Measurements from ENCODE around the gene CASP7.

Gene CASP7

DNA sequence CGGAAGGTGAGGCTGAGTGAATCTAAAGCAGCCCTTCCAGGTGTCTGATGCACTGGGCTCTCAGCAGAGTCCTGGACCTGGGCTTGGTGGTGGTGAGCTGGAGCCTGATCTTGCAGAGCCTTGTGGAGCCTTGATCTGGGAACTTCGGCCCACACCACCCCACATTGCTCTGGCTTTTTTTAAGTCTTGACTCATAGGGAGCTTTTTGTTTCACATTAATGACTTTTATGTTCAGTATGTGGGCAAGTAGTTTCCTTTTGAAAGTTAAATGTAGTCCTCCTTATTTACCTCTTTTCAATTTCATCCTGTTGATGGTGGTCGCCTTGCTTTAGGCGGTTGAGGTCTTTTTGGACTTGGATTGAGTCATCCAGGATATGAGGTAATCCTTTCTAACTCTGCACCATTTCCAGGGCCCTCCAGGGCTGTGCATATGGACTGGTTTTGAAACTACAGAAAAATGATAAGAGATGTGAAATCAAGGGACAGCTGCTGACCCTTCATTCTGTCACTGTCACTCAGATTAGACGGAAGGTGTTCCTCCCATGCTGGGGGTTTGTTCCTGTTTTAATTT, 12.9 kb upstream of the CASP7 start:
- no peak for DNase-seq (ENCODE audit: low read depth in 2 of 2)

GRCh38 chr10:113680190-113681111, 739 bp downstream of the CASP7 start:
- no peak for DNase-seq (ENCODE audit: low read depth in 2 of 2)

DNA sequence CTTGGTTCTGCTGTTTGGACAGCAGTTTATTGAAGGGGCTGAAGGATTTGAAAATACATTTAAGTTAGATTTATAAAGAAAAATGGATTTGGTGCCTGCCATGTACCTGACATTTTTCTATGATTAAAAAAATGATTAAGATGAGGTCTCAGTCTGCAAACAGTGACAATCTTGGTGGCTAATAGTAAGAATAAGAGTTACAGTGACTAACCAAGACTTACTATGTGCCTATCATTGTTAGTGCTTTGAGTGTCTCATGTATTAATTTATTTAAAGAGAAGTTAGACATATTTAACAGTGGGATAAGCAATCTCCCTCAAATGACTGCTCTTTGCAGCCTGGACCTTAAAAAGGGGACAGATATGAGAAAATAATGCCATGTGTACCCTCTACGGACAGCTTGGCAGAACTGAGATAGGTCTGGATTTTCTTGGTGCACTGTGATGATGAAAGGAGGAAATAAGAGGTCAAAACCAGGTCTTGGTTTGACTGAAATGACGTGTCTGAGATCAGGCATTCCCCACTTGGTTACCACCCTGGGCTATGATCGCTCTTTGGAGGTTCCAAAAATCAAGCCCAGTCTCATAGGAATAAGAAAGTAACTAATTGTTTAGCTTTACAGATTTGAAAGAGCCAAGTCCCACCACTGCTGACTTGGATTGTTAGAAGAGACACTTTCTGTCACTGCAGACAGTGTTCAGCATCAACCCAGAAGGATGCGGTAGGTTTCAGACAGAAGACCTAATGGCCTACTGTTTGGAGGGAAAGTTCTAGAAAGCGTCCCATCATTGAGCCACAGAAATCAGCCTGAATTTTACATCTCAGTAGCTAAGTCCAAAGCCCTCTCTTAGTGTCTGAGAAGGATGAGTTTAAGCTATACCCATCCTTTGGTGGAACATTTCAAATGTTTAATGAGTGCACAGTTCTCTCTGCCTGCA, 2.1 kb downstream of the CASP7 start:
- no peak for DNase-seq (ENCODE audit: low read depth in 2 of 2)

DNA sequence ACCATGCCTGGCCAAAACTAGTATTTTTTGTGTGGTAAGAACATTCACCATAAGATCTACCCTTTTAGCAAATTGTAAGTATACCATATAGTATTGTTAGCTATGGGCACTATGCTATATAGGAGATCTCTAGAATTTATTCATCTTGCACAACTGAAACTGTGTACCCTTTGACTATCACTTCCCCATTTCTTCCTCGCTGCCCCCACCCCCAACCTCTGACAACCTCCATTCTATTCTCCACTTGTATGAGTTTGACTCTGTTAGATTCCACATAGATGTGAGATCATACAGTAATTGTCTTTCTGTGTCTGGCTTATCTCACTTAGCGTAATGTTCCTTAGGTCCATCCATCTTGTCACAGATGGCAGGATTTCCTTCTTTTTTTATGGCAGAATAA, 3.6 kb downstream of the CASP7 start:
- DNase-seq (ENCODE audit: low read depth in 2 of 2), result no peak

DNA sequence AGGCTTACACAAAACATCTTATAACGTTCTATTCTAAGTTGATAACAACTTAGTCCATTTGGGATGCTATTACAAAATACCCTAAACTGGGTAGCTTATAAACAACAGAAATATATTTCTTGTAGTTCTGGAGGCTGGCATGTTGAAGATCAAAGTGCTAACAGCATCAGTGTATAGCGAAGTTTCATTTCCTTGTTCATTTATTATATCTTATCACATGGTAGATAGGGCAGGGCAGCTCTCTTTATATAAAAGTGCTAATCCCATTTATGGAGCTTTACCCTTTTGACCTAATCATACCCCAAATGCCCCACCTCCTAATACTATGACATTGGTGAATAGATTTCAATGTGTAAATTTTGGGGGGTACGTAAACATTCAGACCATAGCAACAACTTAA, 6.3 kb downstream of the CASP7 start:
- no peak for DNase-seq (ENCODE audit: low read depth in 2 of 2)

DNA sequence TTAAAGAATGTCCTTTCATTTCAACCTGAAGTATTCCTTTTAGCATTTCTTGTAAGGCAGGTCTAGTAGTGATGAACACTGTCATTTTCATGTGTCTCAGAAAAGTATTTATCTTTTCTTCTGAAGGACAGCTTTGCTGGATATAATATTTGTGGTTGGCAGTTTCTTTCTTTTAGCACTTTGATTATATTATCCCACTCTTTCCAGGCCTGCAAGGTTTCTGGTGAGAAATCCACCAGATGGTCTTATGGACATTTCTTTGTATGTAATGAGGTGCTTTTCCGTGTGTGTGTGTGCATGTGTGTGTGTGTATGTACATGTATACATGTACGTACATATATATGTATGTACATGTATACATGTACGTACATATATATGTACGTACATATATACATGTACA, 7.3 kb downstream of the CASP7 start:
- DNase-seq (ENCODE audit: low read depth in 2 of 2), result no peak

GRCh38 chr10:113689057-113689456, 9.3 kb downstream of the CASP7 start:
- no peak for DNase-seq (ENCODE audit: low read depth in 2 of 2)

- DNase-seq (ENCODE audit: low read depth in 2 of 2), result no peak
Measured at GRCh38 chr10:113689574-113689973, 9.9 kb downstream of the CASP7 start.

GRCh38 chr10:113690749-113691148, 11.0 kb downstream of the CASP7 start:
- no peak for DNase-seq (ENCODE audit: low read depth in 2 of 2)

DNA sequence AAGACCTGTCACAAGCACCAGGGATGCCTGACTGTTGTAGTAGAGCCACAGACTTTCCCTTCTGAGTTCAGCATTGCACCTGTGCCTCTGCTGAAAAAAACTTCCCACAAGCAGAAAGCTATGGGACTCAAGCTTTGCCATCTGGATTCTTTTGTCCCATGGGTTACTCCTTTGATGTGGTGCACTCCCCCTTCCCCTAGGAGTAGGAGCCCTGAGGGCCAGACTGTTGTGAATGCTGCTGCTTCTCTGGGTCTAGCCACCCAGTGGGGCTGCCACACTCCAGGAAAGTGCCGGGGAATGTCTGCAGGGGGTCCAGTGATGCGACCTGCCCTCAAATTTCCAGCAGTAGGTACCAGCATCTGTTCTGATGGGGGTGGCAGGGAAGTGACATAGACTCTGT, 11.7 kb downstream of the CASP7 start:
- no peak for DNase-seq (ENCODE audit: low read depth in 2 of 2)

DNA sequence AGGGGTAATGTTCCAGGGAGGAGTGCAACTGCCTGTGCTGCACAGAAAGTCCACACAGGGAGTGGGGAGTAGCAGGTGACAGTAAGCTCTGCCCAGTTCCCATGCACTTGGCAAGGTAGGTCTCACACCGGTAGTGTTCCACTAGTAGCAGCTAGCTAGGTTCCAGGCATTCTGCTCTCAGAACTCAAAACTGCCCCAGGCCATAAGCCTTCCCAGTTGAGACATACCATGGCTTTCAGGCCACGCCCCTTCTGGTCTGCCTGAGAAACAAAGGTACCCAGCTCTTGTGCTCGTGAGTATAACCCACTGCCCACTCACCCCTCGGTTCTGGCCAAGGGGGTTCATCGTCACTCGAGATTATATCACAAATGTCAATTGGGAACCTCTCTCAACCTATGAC, 12.6 kb downstream of the CASP7 start:
- no peak for DNase-seq (ENCODE audit: low read depth in 2 of 2)

DNA sequence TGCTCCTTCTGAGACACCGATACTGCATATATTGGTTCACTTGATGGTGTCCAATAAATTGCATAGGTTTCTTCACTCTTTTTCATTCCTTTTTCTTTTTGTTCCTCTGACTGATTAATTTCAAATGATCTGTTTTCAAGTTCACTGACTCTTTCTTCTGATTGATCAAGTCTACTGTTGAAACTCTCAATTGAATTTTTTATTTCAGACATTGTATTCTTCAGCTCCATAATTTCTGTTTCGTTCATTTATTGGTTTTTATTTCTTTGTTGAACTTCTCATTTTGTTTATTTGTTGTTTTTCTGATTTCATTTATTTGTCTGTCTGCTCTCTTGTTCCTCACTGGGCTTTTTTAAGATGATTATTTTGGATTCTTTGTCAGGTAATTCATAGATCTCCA, 13.6 kb downstream of the CASP7 start:
- no peak for DNase-seq (ENCODE audit: low read depth in 2 of 2)

DNA sequence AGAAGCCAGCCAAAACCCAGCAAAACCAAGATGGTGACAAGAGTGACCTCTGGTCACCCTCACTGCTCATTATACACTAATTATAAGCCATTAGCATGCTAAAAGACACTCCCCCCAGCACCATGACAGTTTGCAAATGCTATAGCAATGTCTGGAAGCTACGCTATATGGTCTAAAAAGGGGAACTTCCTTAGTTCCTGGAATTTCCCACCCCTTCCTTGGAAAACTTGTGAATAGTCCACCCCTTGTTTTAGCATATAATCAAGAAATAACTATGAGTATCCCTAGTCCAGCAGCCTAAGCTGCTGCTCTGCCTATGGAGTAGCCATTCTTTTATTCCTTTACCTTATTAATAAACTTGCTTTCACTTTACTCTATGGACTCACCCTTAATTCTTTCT, 16.0 kb downstream of the CASP7 start:
- no peak for DNase-seq (ENCODE audit: low read depth in 2 of 2)

DNA sequence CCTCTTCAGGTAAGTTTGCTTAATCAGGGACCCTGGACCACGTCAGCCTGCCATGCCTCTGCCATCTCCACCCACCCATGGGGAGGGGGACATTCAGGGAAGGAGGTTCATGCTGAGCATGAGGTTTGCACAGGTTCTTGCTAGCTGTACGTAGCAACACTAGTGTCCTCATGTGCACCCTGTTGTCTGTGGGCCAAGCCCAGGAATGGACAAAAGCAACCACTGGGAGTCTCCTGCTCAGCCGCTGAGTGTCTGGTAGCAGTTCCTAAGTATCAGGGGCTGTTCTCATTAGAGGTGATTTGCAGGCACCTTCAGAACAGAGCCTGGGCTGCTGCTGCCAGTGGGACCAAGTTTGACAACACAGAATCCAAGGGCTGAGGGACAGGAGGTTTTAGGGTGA, 17.9 kb downstream of the CASP7 start:
- no peak for DNase-seq (ENCODE audit: low read depth in 2 of 2)

- DNase-seq (ENCODE audit: low read depth in 2 of 2), result no peak
Measured at GRCh38 chr10:113704637-113705343, 25.1 kb downstream of the CASP7 start.

- no peak for DNase-seq (ENCODE audit: low read depth in 2 of 2)
Measured at GRCh38 chr10:113705344-113705652, 25.6 kb downstream of the CASP7 start.

DNA sequence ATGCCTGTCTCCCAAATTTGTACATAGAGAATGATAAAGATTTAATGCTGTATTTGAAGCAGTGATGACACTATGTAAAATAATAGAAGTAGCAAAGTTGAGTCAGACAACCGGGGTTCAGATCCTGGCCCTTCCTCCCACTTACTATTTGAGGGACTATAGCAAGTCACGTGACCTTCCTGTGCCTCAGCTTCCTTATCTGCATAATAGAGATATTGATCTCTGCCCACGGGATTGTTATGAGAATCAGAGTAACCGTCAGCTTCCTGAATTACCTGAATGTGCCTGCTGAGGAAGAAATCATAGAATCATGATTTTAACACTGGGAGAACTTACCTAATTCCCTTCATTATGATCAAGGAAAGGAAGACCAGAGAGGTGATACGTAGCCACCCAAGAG, 26.9 kb downstream of the CASP7 start:
- DNase-seq (ENCODE audit: low read depth in 2 of 2), result no peak

DNA sequence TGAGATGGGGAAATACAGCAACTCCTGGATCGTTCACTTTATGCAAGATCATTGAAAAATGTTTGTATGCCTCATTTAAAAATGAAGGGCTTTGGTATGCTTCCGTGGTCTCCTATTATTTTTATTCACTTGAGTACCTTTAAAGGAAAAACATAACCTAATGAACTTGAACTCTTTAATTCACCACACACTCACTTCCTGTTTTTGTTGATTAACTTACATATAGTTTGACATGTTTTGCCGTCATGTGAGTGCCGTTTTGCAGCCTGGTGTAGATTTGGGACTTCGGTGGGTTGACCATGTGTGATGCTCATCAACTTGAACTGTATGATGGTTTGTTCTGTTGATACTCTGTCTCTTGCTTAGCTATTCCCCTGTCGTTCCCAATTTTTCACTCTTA, 28.9 kb downstream of the CASP7 start:
- DNase-seq (ENCODE audit: low read depth in 2 of 2), result no peak

DNA sequence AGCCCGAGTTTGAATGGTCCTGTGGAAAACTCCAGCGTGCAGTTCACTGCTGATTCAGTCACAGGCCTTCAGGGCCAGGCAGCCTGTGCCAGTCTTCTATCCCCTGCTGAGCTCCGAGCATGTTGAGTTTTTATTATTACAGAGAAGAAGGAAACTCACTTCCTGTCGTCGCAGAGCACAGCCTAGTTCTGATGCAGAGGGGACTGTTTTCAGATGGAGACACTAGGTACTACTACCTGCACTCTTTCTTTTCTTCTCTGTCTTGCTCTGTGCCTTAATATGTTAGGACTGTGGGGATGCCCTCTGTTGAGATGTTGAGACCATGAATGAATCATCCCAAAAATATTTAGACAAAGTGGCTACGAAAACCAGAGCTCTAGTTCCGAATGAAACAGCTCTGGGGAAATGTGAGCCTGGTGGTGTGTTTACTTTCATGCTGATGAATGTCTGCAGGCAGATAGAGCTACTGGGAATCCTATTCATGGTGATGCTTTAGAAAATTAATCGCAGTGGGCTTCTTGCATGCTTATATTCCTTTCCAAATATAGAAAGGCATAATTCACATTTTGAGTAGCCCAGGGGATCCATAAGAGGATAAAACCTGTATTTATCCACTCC, 29.6 kb downstream of the CASP7 start:
- DNase-seq (ENCODE audit: low read depth in 2 of 2), result no peak

DNA sequence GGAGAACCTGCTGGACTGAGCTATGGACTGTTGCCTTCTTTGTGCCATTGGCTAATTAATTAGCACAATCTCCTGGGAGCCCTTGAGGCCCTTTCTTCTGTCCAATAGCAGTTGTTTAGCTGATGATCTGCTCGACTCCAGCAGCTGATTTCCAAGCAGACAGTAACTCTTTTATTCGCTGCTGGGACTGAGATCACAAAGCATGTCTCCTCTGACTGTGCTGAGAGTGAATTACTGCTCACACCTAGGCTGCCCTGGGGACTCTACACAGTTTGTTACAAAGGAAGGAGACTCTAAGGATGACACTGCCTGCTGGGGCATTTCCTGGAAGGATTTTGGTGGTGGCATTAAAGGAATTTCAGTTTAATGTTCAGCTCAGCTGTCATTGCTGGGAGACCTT, 31.4 kb downstream of the CASP7 start:
- no peak for DNase-seq (ENCODE audit: low read depth in 2 of 2)

- no peak for DNase-seq (ENCODE audit: low read depth in 2 of 2)
Measured at GRCh38 chr10:113712024-113712423, 32.3 kb downstream of the CASP7 start.
